Gastrocnemius medialis (tissue), 4 donors: ENCODE results near the gene FNTB.

Experiments
- CTCF ChIP-seq, 5 experiments: fragments of 450-650 bp in 3 of 5; fragments of 200-600 bp in 2 of 5; sonication (generic) in 2 of 5; IDR thresholded peaks in 4 of 5; conservative IDR thresholded peaks in 1 of 5; 1 replicate in 4 of 5; 2 replicates in 1 of 5; pipeline ENCODE4 v1.5.1; 2016 to 2019; ENCODE audit warnings: antibody characterized with exemption in 5 of 5, mild to moderate bottlenecking in 3 of 5, moderate library complexity in 3 of 5
- POLR2A ChIP-seq, 2 donors: fragments of 450-650 bp; IDR thresholded peaks; one replicate each; pipeline ENCODE4 v1.6.1; 2017; ENCODE audit warnings: antibody characterized with exemption in 2 of 2, mild to moderate bottlenecking in 2 of 2, moderate library complexity in 2 of 2

GRCh38 chr14:65007202-65007601, 20.5 kb downstream of the FNTB start:
- TF ChIP-seq CTCF (IDR thresholded peaks at IDR 0.05 in 4 of 5, conservative IDR thresholded peaks at IDR 0.05 in 1 of 5) (no peak), POLR2A (IDR thresholded peaks at IDR 0.05) (no peak)
